Fibroblast of lung (primary cell): ENCODE data around the gene OXCT1. TPM values are rescaled to one million over a fixed set of nuclear protein-coding genes. Genes with fewer than 3 reads are reported as not detected.
A peak's percentile ranks its signal among the peaks of the same experiment; 100 is the strongest.

ENCODE experiments used
- DNase-seq, 2 donors: peaks; one replicate each; pipeline versions ENCODE4 v3.0.0 to v3.0.0-alpha.2; 2010; ENCODE audit warnings: low read depth in 2 of 2
- H2AFZ ChIP-seq: 2 replicates; pipeline ENCODE4 v1.5.1; 2012; ENCODE audit warnings: low read length, control low read depth, inconsistent platforms
- H3K27ac ChIP-seq: 2 replicates; pipeline ENCODE4 v1.5.1; 2011; ENCODE audit warnings: low read length, control low read depth; ENCODE audit not compliant: insufficient read depth
- H3K27me3 ChIP-seq: 2 replicates; pipeline ENCODE4 v1.5.1; 2011; ENCODE audit warnings: mild to moderate bottlenecking, low read length; ENCODE audit not compliant: control insufficient read depth, insufficient read depth
- H3K36me3 ChIP-seq: 2 replicates; pipeline ENCODE4 v1.5.1; 2011; ENCODE audit warnings: low read length; ENCODE audit not compliant: control insufficient read depth, insufficient read depth
- H3K4me1 ChIP-seq: 2 replicates; pipeline ENCODE4 v1.5.1; 2011; ENCODE audit warnings: low read length; ENCODE audit not compliant: control insufficient read depth, insufficient read depth; ENCODE audit errors: extremely low read depth
- H3K4me2 ChIP-seq: 2 replicates; pipeline ENCODE4 v1.5.1; 2011; ENCODE audit warnings: low read length, control low read depth; ENCODE audit not compliant: insufficient read depth; ENCODE audit errors: extremely low read depth
- H3K4me3 ChIP-seq, 4 experiments: fragments of 200-600 bp in 1 of 4; sonication (generic) in 1 of 4; replicated peaks in 1 of 4; 2 replicates each; pipeline ENCODE4 v1.5.1; 2011 to 2016; ENCODE audit warnings: low read length in 4 of 4, low read depth in 3 of 4, mild to moderate bottlenecking in 3 of 4, control low read depth in 2 of 4, inconsistent platforms in 1 of 4, mixed read lengths in 1 of 4; ENCODE audit not compliant: insufficient read depth in 1 of 4; ENCODE audit errors: control extremely low read depth in 1 of 4
- H3K79me2 ChIP-seq: 2 replicates; pipeline ENCODE4 v1.5.1; 2012; ENCODE audit warnings: mild to moderate bottlenecking, low read length, inconsistent platforms; ENCODE audit not compliant: control insufficient read depth, insufficient read depth
- H3K9ac ChIP-seq: 2 replicates; pipeline ENCODE4 v1.5.1; 2011; ENCODE audit warnings: mild to moderate bottlenecking, low read length, control low read depth; ENCODE audit not compliant: insufficient read depth
- H3K9me3 ChIP-seq: 2 replicates; pipeline ENCODE4 v1.5.1; 2012; ENCODE audit warnings: low read depth, low read length; ENCODE audit not compliant: control insufficient read depth, insufficient read depth
- H4K20me1 ChIP-seq: 2 replicates; pipeline ENCODE4 v1.5.1; 2011; ENCODE audit warnings: low read length; ENCODE audit not compliant: control insufficient read depth, insufficient read depth; ENCODE audit errors: extremely low read depth
- EZH2 ChIP-seq: IDR thresholded peaks from 2 replicates; pipeline ENCODE4 v1.5.1; 2012; ENCODE audit warnings: low read length, control low read depth, mild to moderate bottlenecking; ENCODE audit errors: missing control alignments
- polyA plus RNA-seq, 2 donors: library from polyadenylated mRNA; depleted of rRNA in 1 of 2; stranded (reverse) in 1 of 2; unstranded in 1 of 2; fragments of >200 nt; gene quantifications; 2 replicates each; pipeline ENCODE4 v1.2.1, GENCODE V29; 2011 to 2012; ENCODE audit warnings: missing spikeins in 1 of 2
- total RNA-seq: library from RNA; depleted of rRNA; stranded (reverse); fragments of >200 nt; gene quantifications from 2 replicates; pipeline ENCODE4 v1.2.1, GENCODE V29; 2014
- TF ChIP-seq, protein P1 (sequence below), 2 donors: IDR thresholded peaks in 1 of 2; conservative IDR thresholded peaks in 1 of 2; 1 replicate in 1 of 2; 2 replicates in 1 of 2; pipeline ENCODE4 v1.5.1; 2011 to 2012; ENCODE audit warnings: low read length in 2 of 2, control low read depth in 1 of 2, inconsistent platforms in 1 of 2, low read depth in 1 of 2, mild to moderate bottlenecking in 1 of 2

Gene OXCT1
- total and polyA plus RNA-seq, 2 donors (not counting 1 experiment from before 2014, with no cell fraction given), result 35.7 to 56.3 TPM

DNA sequence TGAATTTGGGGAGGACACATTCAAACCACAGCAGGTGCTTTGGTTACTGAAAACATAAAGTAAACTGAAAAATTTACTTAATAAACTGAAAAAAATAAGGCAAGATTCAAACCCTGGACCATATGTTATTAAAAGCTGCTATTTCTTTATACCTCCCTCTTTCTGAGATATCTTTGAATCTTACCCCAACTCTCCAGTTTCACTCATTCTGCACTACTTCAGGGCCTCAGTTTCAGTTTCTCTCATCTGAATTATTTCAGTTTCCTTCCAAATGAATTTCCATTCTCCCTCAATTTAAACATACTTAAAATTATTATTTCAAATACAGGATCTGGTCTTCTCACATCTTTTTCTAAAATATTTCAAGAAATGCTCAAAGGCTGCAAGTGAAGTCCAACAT lies 4.9 kb upstream of the OXCT1 start:
- H3K27ac ChIP-seq, result no peak overlapping the region
- peaks cover 3% of the 10 kb centered on the region for H3K4me1 ChIP-seq
- no peak for TF ChIP-seq EZH2
- TF ChIP-seq, protein P1, sequence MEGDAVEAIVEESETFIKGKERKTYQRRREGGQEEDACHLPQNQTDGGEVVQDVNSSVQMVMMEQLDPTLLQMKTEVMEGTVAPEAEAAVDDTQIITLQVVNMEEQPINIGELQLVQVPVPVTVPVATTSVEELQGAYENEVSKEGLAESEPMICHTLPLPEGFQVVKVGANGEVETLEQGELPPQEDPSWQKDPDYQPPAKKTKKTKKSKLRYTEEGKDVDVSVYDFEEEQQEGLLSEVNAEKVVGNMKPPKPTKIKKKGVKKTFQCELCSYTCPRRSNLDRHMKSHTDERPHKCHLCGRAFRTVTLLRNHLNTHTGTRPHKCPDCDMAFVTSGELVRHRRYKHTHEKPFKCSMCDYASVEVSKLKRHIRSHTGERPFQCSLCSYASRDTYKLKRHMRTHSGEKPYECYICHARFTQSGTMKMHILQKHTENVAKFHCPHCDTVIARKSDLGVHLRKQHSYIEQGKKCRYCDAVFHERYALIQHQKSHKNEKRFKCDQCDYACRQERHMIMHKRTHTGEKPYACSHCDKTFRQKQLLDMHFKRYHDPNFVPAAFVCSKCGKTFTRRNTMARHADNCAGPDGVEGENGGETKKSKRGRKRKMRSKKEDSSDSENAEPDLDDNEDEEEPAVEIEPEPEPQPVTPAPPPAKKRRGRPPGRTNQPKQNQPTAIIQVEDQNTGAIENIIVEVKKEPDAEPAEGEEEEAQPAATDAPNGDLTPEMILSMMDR (conservative IDR thresholded peaks at IDR 0.05 in 1 of 2, IDR thresholded peaks at IDR 0.05 in 1 of 2; ENCODE audit: low read depth in 1 of 2, low read length in 2 of 2), result no peak
- no peak overlapping the region for H2AFZ ChIP-seq
- no peak for DNase-seq
- H3K36me3 ChIP-seq, result no peaks in the 10 kb centered on the region
- no peaks in the 10 kb centered on the region for H3K79me2 ChIP-seq
- H3K4me3 ChIP-seq, result no peak overlapping the region
- H4K20me1 ChIP-seq, result no peaks in the 10 kb centered on the region
- H3K4me2 ChIP-seq, result no peak overlapping the region
- H3K9ac ChIP-seq, result no peak overlapping the region
- no peaks in the 10 kb centered on the region for H3K27me3 ChIP-seq
- H3K9me3 ChIP-seq, result no peaks in the 10 kb centered on the region

DNA sequence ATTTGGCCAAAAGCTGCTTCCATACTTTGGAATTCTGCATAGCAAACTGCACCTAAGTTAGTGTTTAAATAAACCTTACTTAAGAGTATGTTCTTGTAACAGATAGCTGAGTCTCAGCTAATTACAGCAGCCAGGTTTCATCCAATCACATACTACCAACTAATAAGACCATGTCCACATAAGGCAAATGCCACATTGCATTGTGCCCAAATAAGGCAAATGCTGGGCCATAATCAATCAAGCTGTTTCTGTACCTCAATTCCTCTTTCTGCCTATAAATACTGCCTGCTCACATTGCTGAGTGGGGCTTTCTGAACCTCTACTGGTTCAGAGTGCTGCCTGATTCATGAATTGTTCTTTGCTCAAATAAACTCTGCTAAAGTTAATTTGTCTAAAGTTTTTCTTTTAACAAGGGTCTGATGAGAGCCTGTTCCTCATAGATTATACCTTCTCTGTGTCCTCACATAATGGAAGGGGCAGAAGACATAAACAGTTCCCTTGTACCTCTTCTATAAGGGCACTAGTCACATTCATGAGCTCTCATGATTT lies 4.4 kb upstream of the OXCT1 start:
- H3K79me2 ChIP-seq, result no peaks in the 10 kb centered on the region
- H3K9me3 ChIP-seq, result no peaks in the 10 kb centered on the region
- H3K36me3 ChIP-seq, result no peaks in the 10 kb centered on the region
- H3K27me3 ChIP-seq, result no peaks in the 10 kb centered on the region
- peaks cover 3% of the 10 kb centered on the region for H3K4me1 ChIP-seq
- H3K4me2 ChIP-seq, result no peak overlapping the region
- H4K20me1 ChIP-seq, result no peaks in the 10 kb centered on the region
- no peak overlapping the region for H3K9ac ChIP-seq
- H3K27ac ChIP-seq, result no peak overlapping the region
- no peak for DNase-seq
- no peak overlapping the region for H3K4me3 ChIP-seq
- no peak overlapping the region for H2AFZ ChIP-seq
- TF ChIP-seq, protein P1 (conservative IDR thresholded peaks at IDR 0.05 in 1 of 2, IDR thresholded peaks at IDR 0.05 in 1 of 2; ENCODE audit: low read depth in 1 of 2, low read length in 2 of 2), result no peak
- no peak for TF ChIP-seq EZH2

DNA sequence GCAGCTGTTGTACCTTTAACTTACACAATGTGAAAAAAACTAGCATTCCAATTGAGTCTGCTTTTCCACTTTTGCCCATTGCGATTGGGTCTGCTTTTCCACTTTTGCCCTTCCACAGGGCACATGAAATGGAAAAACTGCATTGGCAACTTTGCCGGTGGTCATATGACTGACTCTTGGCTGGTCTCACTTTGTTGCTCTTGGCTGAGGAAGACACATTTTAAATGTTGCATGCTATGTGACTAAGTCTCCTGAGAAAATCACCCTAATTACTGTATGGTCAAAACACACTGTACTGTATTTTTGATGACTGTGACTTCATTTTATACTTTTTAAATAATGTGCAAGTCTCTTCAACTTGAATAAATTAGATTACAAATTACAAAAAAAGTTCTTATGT lies 1.6 kb upstream of the OXCT1 start:
- TF ChIP-seq EZH2, result no peak
- TF ChIP-seq, protein P1 (conservative IDR thresholded peaks at IDR 0.05 in 1 of 2, IDR thresholded peaks at IDR 0.05 in 1 of 2; ENCODE audit: low read depth in 1 of 2, low read length in 2 of 2), result no peak
- no peaks in the 10 kb centered on the region for H4K20me1 ChIP-seq
- no peak overlapping the region for H3K4me3 ChIP-seq
- DNase-seq, result peak; percentile 74 to 83
- no peak overlapping the region for H3K4me2 ChIP-seq
- H3K9me3 ChIP-seq, result no peaks in the 10 kb centered on the region
- no peaks in the 10 kb centered on the region for H3K36me3 ChIP-seq
- H3K27ac ChIP-seq, result no peak overlapping the region
- H3K4me1 ChIP-seq, result peaks cover 7% of the 10 kb centered on the region
- H3K27me3 ChIP-seq, result no peaks in the 10 kb centered on the region
- peaks cover 12% of the 10 kb centered on the region for H3K79me2 ChIP-seq
- no peak overlapping the region for H2AFZ ChIP-seq
- no peak overlapping the region for H3K9ac ChIP-seq
